Suprapubic skin (tissue), 4 donors: ENCODE measurements around the gene SENP1.

Source experiments
- CTCF ChIP-seq, 2 donors: fragments of 200-600 bp in 1 of 2; fragments of 450-650 bp in 1 of 2; sonication (generic) in 1 of 2; IDR thresholded peaks; one replicate each; pipeline ENCODE4 v1.5.1; 2016 to 2019; ENCODE audit warnings: antibody characterized with exemption in 2 of 2, mild to moderate bottlenecking in 1 of 2, moderate library complexity in 1 of 2
- EP300 ChIP-seq: sonication (generic); formaldehyde crosslinking; IDR thresholded peaks from one replicate; pipeline ENCODE4 v1.6.1; 2017; ENCODE audit warnings: antibody characterized with exemption
- POLR2AphosphoS5 ChIP-seq, 3 donors: sonication (generic); formaldehyde crosslinking; IDR thresholded peaks; one replicate each; pipeline ENCODE4 v1.6.1; 2017; ENCODE audit warnings: antibody characterized with exemption in 3 of 3

- no peak for TF ChIP-seq CTCF (IDR thresholded peaks at IDR 0.05)
- TF ChIP-seq EP300, result no peak
- TF ChIP-seq POLR2AphosphoS5 (IDR thresholded peaks at IDR 0.05), result no peak
Observed at GRCh38 chr12:48022180-48022521, 83.7 kb downstream of the SENP1 start.
